GM12878 (cell line): ENCODE results near the gene ASIP. TPM values are rescaled to one million over a fixed set of nuclear protein-coding genes. Genes with fewer than 3 reads are reported as not detected.

Experiments used
- ATAC-seq: fragments of 200-7000 bp; cut with Tn5 transposase; 3 replicates; pipeline ENCODE4 v1.9.1; 2020; ENCODE audit warnings: mild to moderate bottlenecking, moderate library complexity
- BruUV-seq: library from RNA; stranded (reverse); fragments of 400-500 nt; replicated peaks from 2 replicates; lab custom pipeline; 2021; lab: Mats Ljungman, UMichigan
- CTCF ChIA-PET: fragments of 300-600 bp; sonication (Branson Sonifier 250); formaldehyde crosslinking; extraction: SDS; loops from one replicate; lab custom pipeline; 2021; ENCODE audit warnings: inconsistent platforms; lab: Yijun Ruan, JAX
- POLR2A ChIA-PET: fragments of 350-600 bp; formaldehyde crosslinking; extraction: SDS; loops from one replicate; lab custom pipeline; 2021; ENCODE audit warnings: inconsistent platforms; lab: Charles Lee
- RAD21 ChIA-PET: fragments of 300-600 bp; sonication (Branson Sonifier 250); formaldehyde crosslinking; loops from one replicate; lab custom pipeline; 2023; ENCODE audit warnings: antibody characterized with exemption; ENCODE audit not compliant: unreplicated experiment; lab: Charles Lee
- SMC1A ChIA-PET: fragments of 300-600 bp; sonication (Branson Sonifier 250); formaldehyde crosslinking; loops from one replicate; lab custom pipeline; 2023; ENCODE audit not compliant: unreplicated experiment, uncharacterized antibody; lab: Charles Lee
- DNase-seq: peaks from one replicate; pipeline ENCODE4 v3.0.0-alpha.2; 2011; ENCODE audit warnings: low read depth, low spot score
- FAIRE-seq: peaks from 3 replicates; lab custom pipeline; 2011; peaks lifted over from hg19 to GRCh38; lab: Jason Lieb, UNC
- H2AFZ ChIP-seq: 2 replicates; pipeline ENCODE4 v1.6.0; 2011; ENCODE audit warnings: low read depth, low read length, control low read depth; ENCODE audit not compliant: control insufficient read depth
- H3K27ac ChIP-seq: 2 replicates; pipeline ENCODE4 v1.5.1; 2011; ENCODE audit warnings: control low read depth; ENCODE audit not compliant: control insufficient read depth, insufficient read depth
- H3K27me3 ChIP-seq, 2 experiments: replicated peaks in 1 of 2; 2 replicates each; pipeline versions ENCODE4 v1.6.0 to v1.6.1; 2011; ENCODE audit warnings: low read length in 1 of 2; ENCODE audit not compliant: control insufficient read depth in 2 of 2, insufficient read depth in 2 of 2
- H3K36me3 ChIP-seq, 2 experiments: 2 replicates each; pipeline ENCODE4 v1.5.1; 2011; ENCODE audit warnings: low read length in 1 of 2; ENCODE audit not compliant: control insufficient read depth in 2 of 2, insufficient read depth in 2 of 2
- H3K4me1 ChIP-seq: 2 replicates; pipeline ENCODE4 v1.6.1; 2011; ENCODE audit warnings: mild to moderate bottlenecking, low read length, moderate library complexity, mixed read lengths; ENCODE audit not compliant: control insufficient read depth, insufficient read depth
- H3K4me2 ChIP-seq: 2 replicates; pipeline ENCODE4 v1.6.0; 2011; ENCODE audit warnings: control low read depth; ENCODE audit not compliant: control insufficient read depth, insufficient read depth
- H3K4me3 ChIP-seq: fragments of 200-600 bp; sonication (generic); 2 replicates; pipeline ENCODE4 v1.5.1; 2016
- H3K79me2 ChIP-seq: 2 replicates; pipeline ENCODE4 v1.6.0; 2011; ENCODE audit warnings: low read length; ENCODE audit not compliant: control insufficient read depth, insufficient read depth
- H3K9ac ChIP-seq: 2 replicates; pipeline ENCODE4 v1.8.0; 2011; ENCODE audit warnings: low read length, control low read depth, mixed read lengths; ENCODE audit not compliant: control insufficient read depth, insufficient read depth
- H3K9me3 ChIP-seq: replicated peaks from 3 replicates; pipeline ENCODE4 v1.5.1; 2011; ENCODE audit warnings: mild to moderate bottlenecking, low read length; ENCODE audit not compliant: control insufficient read depth, insufficient read depth
- H4K20me1 ChIP-seq: 2 replicates; pipeline ENCODE4 v1.6.0; 2011; ENCODE audit not compliant: control insufficient read depth, insufficient read depth
- HDGF ChIP-seq: fragments of 450-650 bp; IDR thresholded peaks from 2 replicates; pipeline ENCODE4 v1.6.1; 2016; ENCODE audit warnings: antibody characterized with exemption
- JUNB ChIP-seq: IDR thresholded peaks from 2 replicates; pipeline ENCODE4 v1.6.1; 2016; ENCODE audit warnings: antibody characterized with exemption, mild to moderate bottlenecking
- POU2F2 ChIP-seq: IDR thresholded peaks from 3 replicates; pipeline ENCODE4 v1.6.1; 2011; ENCODE audit warnings: low read depth, mild to moderate bottlenecking, low read length, borderline replicate concordance
- RB1 ChIP-seq: fragments of 450-650 bp; formaldehyde crosslinking; IDR thresholded peaks from 2 replicates; pipeline ENCODE4 v1.6.1; 2017; ENCODE audit warnings: mild to moderate bottlenecking, borderline replicate concordance
- SP1 ChIP-seq: IDR thresholded peaks from one replicate; pipeline ENCODE4 v1.6.1; 2011; ENCODE audit warnings: low read depth, low read length
- WGBS: methylation state at CpG from one replicate; pipeline ENCODE4 v1.1.6; 2016; ENCODE audit warnings: low lambda C conversion rate; ENCODE audit not compliant: insufficient replicate concordance, insufficient coverage; ENCODE audit errors: missing lambda C conversion rate; 5-methylcytosine and 5-hydroxymethylcytosine counted together
- in situ Hi-C: fragments of 300-500 bp; cut with MboI; formaldehyde crosslinking; loops from 9 replicates; pipeline ENCODE4 v1.14.3; 2018; ENCODE audit warnings: mixed read lengths
- intact Hi-C: fragments of 100-400 bp; cut with micrococcal nuclease; formaldehyde crosslinking; loops from one replicate; pipeline ENCODE4 v1.14.2; 2022; ENCODE audit not compliant: unreplicated experiment
- polyA plus RNA-seq, 11 experiments: library from polyadenylated mRNA; depleted of rRNA in 4 of 11; unstranded in 6 of 11; stranded (reverse) in 5 of 11; fragments of >200 nt; fragmentation: Nextera tagmentation in 4 of 11; fragmentation: Illumina TruSeq in 1 of 11; extraction: Ambion mirVana in 4 of 11; extraction: Trizol in 1 of 11; gene quantifications; 1 replicate in 1 of 11; 2 replicates in 10 of 11; pipeline versions ENCODE4 v1.2.1 to v1.2.3, GENCODE V29; 2011 to 2016; ENCODE audit warnings: inconsistent platforms in 2 of 11, missing spikeins in 2 of 11, low read depth in 1 of 11
- total RNA-seq, 4 experiments: library from RNA; depleted of rRNA in 3 of 4; stranded (reverse); fragments of >200 nt in 3 of 4; fragmentation: Illumina TruSeq in 1 of 4; extraction: Trizol in 1 of 4; gene quantifications; 2 replicates each; pipeline versions ENCODE4 v1.2.1 to v1.2.3, GENCODE V29; 2013 to 2021
- TF ChIP-seq, protein P1 (sequence below): fragments of 450-650 bp; IDR thresholded peaks from 2 replicates; pipeline ENCODE4 v1.6.1; 2016; ENCODE audit warnings: mild to moderate bottlenecking, moderate library complexity, borderline replicate concordance

The ASIP gene
- total and polyA plus RNA-seq, 10 of the 15 experiments (the other 5 are each of a cell fraction or from before 2014, with no cell fraction given) = 0.29 TPM; not detected in 9

DNA sequence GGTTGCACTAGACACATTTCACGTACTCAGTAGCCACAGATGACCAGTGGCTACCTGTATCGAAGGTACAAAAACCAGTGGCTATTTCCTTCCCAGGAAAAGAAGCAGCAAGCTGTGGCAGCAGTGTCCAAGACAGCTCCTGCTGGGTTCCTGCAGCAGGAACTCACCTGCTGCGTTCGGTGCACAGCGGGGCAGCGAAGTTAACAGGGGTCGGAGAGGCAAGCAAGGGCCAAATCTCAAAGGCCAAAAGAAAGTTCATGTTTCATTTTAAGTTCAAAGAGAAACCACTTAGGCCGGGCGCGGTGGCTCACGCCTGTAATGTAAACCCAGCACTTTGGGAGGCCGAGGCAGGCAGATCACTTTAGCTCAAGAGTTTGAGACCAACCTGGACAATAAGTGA lies 26.9 kb downstream of the ASIP start:
- no peaks in the 10 kb centered on the region for H3K27me3 ChIP-seq
- 98% methylated on average over 12 of the region's 12 CpGs for WGBS

More for the DNA sequence above, 26.9 kb downstream of the ASIP start:
- no peak overlapping the region for H3K4me2 ChIP-seq
- FAIRE-seq (no peak), ATAC-seq (no peak), DNase-seq (no peak)
- H3K9ac ChIP-seq = no peak overlapping the region
- POLR2A ChIA-PET = no interaction called here
- no peak for TF ChIP-seq SP1
- TF ChIP-seq JUNB = no peak
- TF ChIP-seq HDGF = no peak
- TF ChIP-seq RB1 = no peak
- TF ChIP-seq, protein P1, sequence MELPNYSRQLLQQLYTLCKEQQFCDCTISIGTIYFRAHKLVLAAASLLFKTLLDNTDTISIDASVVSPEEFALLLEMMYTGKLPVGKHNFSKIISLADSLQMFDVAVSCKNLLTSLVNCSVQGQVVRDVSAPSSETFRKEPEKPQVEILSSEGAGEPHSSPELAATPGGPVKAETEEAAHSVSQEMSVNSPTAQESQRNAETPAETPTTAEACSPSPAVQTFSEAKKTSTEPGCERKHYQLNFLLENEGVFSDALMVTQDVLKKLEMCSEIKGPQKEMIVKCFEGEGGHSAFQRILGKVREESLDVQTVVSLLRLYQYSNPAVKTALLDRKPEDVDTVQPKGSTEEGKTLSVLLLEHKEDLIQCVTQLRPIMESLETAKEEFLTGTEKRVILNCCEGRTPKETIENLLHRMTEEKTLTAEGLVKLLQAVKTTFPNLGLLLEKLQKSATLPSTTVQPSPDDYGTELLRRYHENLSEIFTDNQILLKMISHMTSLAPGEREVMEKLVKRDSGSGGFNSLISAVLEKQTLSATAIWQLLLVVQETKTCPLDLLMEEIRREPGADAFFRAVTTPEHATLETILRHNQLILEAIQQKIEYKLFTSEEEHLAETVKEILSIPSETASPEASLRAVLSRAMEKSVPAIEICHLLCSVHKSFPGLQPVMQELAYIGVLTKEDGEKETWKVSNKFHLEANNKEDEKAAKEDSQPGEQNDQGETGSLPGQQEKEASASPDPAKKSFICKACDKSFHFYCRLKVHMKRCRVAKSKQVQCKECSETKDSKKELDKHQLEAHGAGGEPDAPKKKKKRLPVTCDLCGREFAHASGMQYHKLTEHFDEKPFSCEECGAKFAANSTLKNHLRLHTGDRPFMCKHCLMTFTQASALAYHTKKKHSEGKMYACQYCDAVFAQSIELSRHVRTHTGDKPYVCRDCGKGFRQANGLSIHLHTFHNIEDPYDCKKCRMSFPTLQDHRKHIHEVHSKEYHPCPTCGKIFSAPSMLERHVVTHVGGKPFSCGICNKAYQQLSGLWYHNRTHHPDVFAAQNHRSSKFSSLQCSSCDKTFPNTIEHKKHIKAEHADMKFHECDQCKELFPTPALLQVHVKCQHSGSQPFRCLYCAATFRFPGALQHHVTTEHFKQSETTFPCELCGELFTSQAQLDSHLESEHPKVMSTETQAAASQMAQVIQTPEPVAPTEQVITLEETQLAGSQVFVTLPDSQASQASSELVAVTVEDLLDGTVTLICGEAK = no peak
- TF ChIP-seq POU2F2 = no peak
- H3K36me3 ChIP-seq = no peaks in the 10 kb centered on the region; a peak in 1 of 4 replicates
- no TSS peak for BruUV-seq
- SMC1A ChIA-PET = interaction anchor here (0.8 kb wide), 1 partner anchor 20 kb away, joined by 3 read pairs; no protein-coding TSS in a partner anchor
- RAD21 ChIA-PET = interaction anchor here (1.0 kb wide), 1 partner anchor 13 kb away, joined by 5 read pairs; no protein-coding TSS in a partner anchor
- H3K9me3 ChIP-seq = no peaks in the 10 kb centered on the region
- CTCF ChIA-PET = no interaction called here
- H4K20me1 ChIP-seq = no peaks in the 10 kb centered on the region
- H3K4me3 ChIP-seq = no peak overlapping the region
- H3K4me1 ChIP-seq = peaks cover 20% of the 10 kb centered on the region
- H2AFZ ChIP-seq = no peak overlapping the region
- intact Hi-C loops (no loop called here), in situ Hi-C loops (no loop called here)
- H3K79me2 ChIP-seq = no peaks in the 10 kb centered on the region
- H3K27ac ChIP-seq = no peak overlapping the region
